Measurements from ENCODE around the gene DNAH10.

DNA sequence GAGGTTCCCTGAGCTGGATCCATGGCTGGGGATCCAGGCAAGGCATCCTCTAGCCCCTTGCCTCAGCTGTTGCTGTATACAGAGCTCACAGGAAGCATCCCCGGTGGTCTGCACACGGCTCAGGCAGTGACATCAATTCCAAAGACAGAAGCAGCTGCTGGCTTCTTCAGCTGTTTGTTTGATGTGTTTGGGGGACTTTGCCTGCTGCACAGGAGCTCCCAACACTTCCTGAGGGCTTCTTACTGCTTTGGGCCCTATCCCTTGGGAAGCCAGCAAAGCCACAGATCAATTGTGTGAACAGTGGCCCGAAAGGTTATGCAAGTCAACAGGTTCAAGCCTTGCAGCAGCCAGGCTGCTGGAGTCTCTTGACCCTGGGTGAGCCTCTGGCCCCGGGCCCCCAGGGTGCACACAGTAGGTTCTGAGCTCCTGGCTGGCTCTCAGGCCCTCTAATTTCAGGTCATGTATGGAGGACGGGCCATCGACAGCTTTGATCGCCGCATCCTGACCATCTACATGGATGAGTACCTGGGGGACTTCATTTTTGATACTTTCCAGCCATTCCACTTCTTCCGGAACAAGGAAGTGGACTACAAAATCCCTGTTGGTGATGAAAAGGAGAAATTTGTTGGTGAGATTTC lies 168.0 kb downstream of the DNAH10 start:
- no peak for TF ChIP-seq NFYB (CRISPR knock-in tag; conservative IDR thresholded peaks at IDR 0.05; ENCODE audit: low read depth)
- TF ChIP-seq, protein P1, sequence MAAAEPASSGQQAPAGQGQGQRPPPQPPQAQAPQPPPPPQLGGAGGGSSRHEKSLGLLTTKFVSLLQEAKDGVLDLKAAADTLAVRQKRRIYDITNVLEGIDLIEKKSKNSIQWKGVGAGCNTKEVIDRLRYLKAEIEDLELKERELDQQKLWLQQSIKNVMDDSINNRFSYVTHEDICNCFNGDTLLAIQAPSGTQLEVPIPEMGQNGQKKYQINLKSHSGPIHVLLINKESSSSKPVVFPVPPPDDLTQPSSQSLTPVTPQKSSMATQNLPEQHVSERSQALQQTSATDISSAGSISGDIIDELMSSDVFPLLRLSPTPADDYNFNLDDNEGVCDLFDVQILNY (CRISPR knock-in tag; IDR thresholded peaks at IDR 0.05): no peak
- no peak for TF ChIP-seq TCF7 (CRISPR knock-in tag; IDR thresholded peaks at IDR 0.05; ENCODE audit: low read depth)
- no peak for TF ChIP-seq ETV6 (CRISPR knock-in tag; IDR thresholded peaks at IDR 0.05)
- TF ChIP-seq ELF4 (CRISPR knock-in tag; IDR thresholded peaks at IDR 0.05; ENCODE audit: low read depth): no peak
- TF ChIP-seq, protein P2, sequence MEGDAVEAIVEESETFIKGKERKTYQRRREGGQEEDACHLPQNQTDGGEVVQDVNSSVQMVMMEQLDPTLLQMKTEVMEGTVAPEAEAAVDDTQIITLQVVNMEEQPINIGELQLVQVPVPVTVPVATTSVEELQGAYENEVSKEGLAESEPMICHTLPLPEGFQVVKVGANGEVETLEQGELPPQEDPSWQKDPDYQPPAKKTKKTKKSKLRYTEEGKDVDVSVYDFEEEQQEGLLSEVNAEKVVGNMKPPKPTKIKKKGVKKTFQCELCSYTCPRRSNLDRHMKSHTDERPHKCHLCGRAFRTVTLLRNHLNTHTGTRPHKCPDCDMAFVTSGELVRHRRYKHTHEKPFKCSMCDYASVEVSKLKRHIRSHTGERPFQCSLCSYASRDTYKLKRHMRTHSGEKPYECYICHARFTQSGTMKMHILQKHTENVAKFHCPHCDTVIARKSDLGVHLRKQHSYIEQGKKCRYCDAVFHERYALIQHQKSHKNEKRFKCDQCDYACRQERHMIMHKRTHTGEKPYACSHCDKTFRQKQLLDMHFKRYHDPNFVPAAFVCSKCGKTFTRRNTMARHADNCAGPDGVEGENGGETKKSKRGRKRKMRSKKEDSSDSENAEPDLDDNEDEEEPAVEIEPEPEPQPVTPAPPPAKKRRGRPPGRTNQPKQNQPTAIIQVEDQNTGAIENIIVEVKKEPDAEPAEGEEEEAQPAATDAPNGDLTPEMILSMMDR (IDR thresholded peaks at IDR 0.05): no peak
- TF ChIP-seq ESRRA (CRISPR knock-in tag; IDR thresholded peaks at IDR 0.05; ENCODE audit: borderline replicate concordance): no peak
